HEK293 (cell line): ENCODE results near the gene C1orf167.

Source experiments
- CTCF ChIP-seq: fragments of 450-650 bp; formaldehyde crosslinking; IDR thresholded peaks from 2 replicates; pipeline ENCODE4 v1.5.1; 2016; ENCODE audit warnings: missing biosample characterization, missing genetic modification characterization
- GFI1B ChIP-seq: fragments of 450-650 bp; formaldehyde crosslinking; IDR thresholded peaks from 2 replicates; pipeline ENCODE4 v1.5.1; 2016; ENCODE audit warnings: missing biosample characterization, missing genetic modification characterization
- KLF7 ChIP-seq: fragments of 450-650 bp; formaldehyde crosslinking; IDR thresholded peaks from 2 replicates; pipeline ENCODE4 v1.5.1; 2016; ENCODE audit warnings: missing biosample characterization, missing genetic modification characterization, borderline replicate concordance
- KLF8 ChIP-seq: fragments of 450-650 bp; formaldehyde crosslinking; IDR thresholded peaks from 2 replicates; pipeline ENCODE4 v1.5.1; 2016; ENCODE audit warnings: missing biosample characterization, missing genetic modification characterization
- OSR2 ChIP-seq: fragments of 450-650 bp; formaldehyde crosslinking; IDR thresholded peaks from 2 replicates; pipeline ENCODE4 v1.5.1; 2016; ENCODE audit warnings: missing biosample characterization, missing genetic modification characterization
- PBX3 ChIP-seq: sonication (generic); formaldehyde crosslinking; IDR thresholded peaks from 2 replicates; pipeline ENCODE4 v1.8.1; 2022; ENCODE audit warnings: mild to moderate bottlenecking, moderate library complexity, missing genetic modification reagents
- SALL2 ChIP-seq: fragments of 450-650 bp; formaldehyde crosslinking; IDR thresholded peaks from 2 replicates; pipeline ENCODE4 v1.5.0; 2017; ENCODE audit warnings: missing biosample characterization, mild to moderate bottlenecking, missing genetic modification characterization, borderline replicate concordance
- SP2 ChIP-seq: fragments of 450-650 bp; formaldehyde crosslinking; IDR thresholded peaks from 2 replicates; pipeline ENCODE4 v1.5.1; 2016; ENCODE audit warnings: missing biosample characterization, missing genetic modification characterization
- ZBTB8A ChIP-seq: fragments of 450-650 bp; formaldehyde crosslinking; IDR thresholded peaks from 2 replicates; pipeline ENCODE4 v1.5.1; 2016; ENCODE audit warnings: missing biosample characterization, missing genetic modification characterization
- ZFP69B ChIP-seq: fragments of 450-650 bp; formaldehyde crosslinking; IDR thresholded peaks from 2 replicates; pipeline ENCODE4 v1.5.1; 2016; ENCODE audit warnings: missing biosample characterization, missing genetic modification characterization
- ZNF132 ChIP-seq: fragments of 450-650 bp; formaldehyde crosslinking; IDR thresholded peaks from 2 replicates; pipeline ENCODE4 v1.5.1; 2017; ENCODE audit warnings: missing biosample characterization, missing genetic modification characterization, borderline replicate concordance
- ZNF140 ChIP-seq: fragments of 450-650 bp; formaldehyde crosslinking; IDR thresholded peaks from 2 replicates; pipeline ENCODE4 v1.5.1; 2016; ENCODE audit warnings: missing biosample characterization, missing genetic modification characterization
- ZNF16 ChIP-seq: fragments of 450-650 bp; formaldehyde crosslinking; IDR thresholded peaks from 2 replicates; pipeline ENCODE4 v1.5.1; 2016; ENCODE audit warnings: low read depth, missing biosample characterization, missing genetic modification characterization
- ZNF169 ChIP-seq: fragments of 450-650 bp; formaldehyde crosslinking; IDR thresholded peaks from 2 replicates; pipeline ENCODE4 v1.5.1; 2016; ENCODE audit warnings: missing biosample characterization, missing genetic modification characterization
- ZNF223 ChIP-seq: fragments of 450-650 bp; formaldehyde crosslinking; IDR thresholded peaks from 2 replicates; pipeline ENCODE4 v1.5.1; 2016; ENCODE audit warnings: missing biosample characterization, missing genetic modification characterization
- ZNF26 ChIP-seq: fragments of 450-650 bp; formaldehyde crosslinking; IDR thresholded peaks from 2 replicates; pipeline ENCODE4 v1.5.1; 2016; ENCODE audit warnings: missing biosample characterization, missing genetic modification characterization
- ZNF274 ChIP-seq, 2 experiments: fragments of 200-500 bp in 1 of 2; fragments of 450-650 bp in 1 of 2; sonication (Bioruptor generic) in 1 of 2; formaldehyde crosslinking in 1 of 2; IDR thresholded peaks; 2 replicates each; pipeline versions ENCODE4 v1.5.1 to v1.6.1; 2014 to 2016; ENCODE audit warnings: borderline replicate concordance in 1 of 2, inconsistent platforms in 1 of 2, low read length in 1 of 2, missing biosample characterization in 1 of 2, missing genetic modification characterization in 1 of 2
- ZNF302 ChIP-seq: fragments of 450-650 bp; formaldehyde crosslinking; IDR thresholded peaks from 2 replicates; pipeline ENCODE4 v1.5.1; 2016; ENCODE audit warnings: missing biosample characterization, missing genetic modification characterization, low read depth
- ZNF311 ChIP-seq: fragments of 450-650 bp; formaldehyde crosslinking; IDR thresholded peaks from 2 replicates; pipeline ENCODE4 v1.5.1; 2017; ENCODE audit warnings: missing biosample characterization, missing genetic modification characterization, borderline replicate concordance
- ZNF354C ChIP-seq: fragments of 450-650 bp; formaldehyde crosslinking; IDR thresholded peaks from 2 replicates; pipeline ENCODE4 v1.5.1; 2016; ENCODE audit warnings: missing biosample characterization, missing genetic modification characterization, low read depth, borderline replicate concordance
- ZNF37A ChIP-seq: fragments of 450-650 bp; IDR thresholded peaks from 2 replicates; pipeline ENCODE4 v1.5.1; 2018; ENCODE audit warnings: missing biosample characterization, missing genetic modification characterization
- ZNF404 ChIP-seq: fragments of 450-650 bp; formaldehyde crosslinking; IDR thresholded peaks from 2 replicates; pipeline ENCODE4 v1.5.1; 2017; ENCODE audit warnings: missing biosample characterization, missing genetic modification characterization
- ZNF488 ChIP-seq: fragments of 450-650 bp; formaldehyde crosslinking; IDR thresholded peaks from 2 replicates; pipeline ENCODE4 v1.5.1; 2016; ENCODE audit warnings: missing biosample characterization, missing genetic modification characterization
- ZNF530 ChIP-seq: fragments of 450-650 bp; formaldehyde crosslinking; IDR thresholded peaks from 2 replicates; pipeline ENCODE4 v1.5.1; 2016; ENCODE audit warnings: low read depth, missing biosample characterization, missing genetic modification characterization
- ZNF621 ChIP-seq: fragments of 450-650 bp; formaldehyde crosslinking; IDR thresholded peaks from 2 replicates; pipeline ENCODE4 v1.5.1; 2017; ENCODE audit warnings: missing biosample characterization, missing genetic modification characterization
- ZNF639 ChIP-seq: fragments of 450-650 bp; formaldehyde crosslinking; IDR thresholded peaks from 2 replicates; pipeline ENCODE4 v1.5.1; 2016; ENCODE audit warnings: missing biosample characterization, missing genetic modification characterization
- ZNF677 ChIP-seq: fragments of 450-650 bp; IDR thresholded peaks from 2 replicates; pipeline ENCODE4 v1.5.0; 2018; ENCODE audit warnings: missing biosample characterization, mild to moderate bottlenecking, missing genetic modification characterization, moderate library complexity
- ZNF747 ChIP-seq: fragments of 450-650 bp; formaldehyde crosslinking; IDR thresholded peaks from 2 replicates; pipeline ENCODE4 v1.5.1; 2016; ENCODE audit warnings: missing biosample characterization, missing genetic modification characterization
- ZNF768 ChIP-seq: fragments of 450-650 bp; formaldehyde crosslinking; IDR thresholded peaks from 2 replicates; pipeline ENCODE4 v1.5.1; 2018; ENCODE audit warnings: missing biosample characterization, mild to moderate bottlenecking, missing genetic modification characterization
- TF ChIP-seq, protein P1 (sequence below): fragments of 450-650 bp; formaldehyde crosslinking; IDR thresholded peaks from 2 replicates; pipeline ENCODE4 v1.5.1; 2016; ENCODE audit warnings: missing biosample characterization, missing genetic modification characterization

The C1orf167 gene

DNA sequence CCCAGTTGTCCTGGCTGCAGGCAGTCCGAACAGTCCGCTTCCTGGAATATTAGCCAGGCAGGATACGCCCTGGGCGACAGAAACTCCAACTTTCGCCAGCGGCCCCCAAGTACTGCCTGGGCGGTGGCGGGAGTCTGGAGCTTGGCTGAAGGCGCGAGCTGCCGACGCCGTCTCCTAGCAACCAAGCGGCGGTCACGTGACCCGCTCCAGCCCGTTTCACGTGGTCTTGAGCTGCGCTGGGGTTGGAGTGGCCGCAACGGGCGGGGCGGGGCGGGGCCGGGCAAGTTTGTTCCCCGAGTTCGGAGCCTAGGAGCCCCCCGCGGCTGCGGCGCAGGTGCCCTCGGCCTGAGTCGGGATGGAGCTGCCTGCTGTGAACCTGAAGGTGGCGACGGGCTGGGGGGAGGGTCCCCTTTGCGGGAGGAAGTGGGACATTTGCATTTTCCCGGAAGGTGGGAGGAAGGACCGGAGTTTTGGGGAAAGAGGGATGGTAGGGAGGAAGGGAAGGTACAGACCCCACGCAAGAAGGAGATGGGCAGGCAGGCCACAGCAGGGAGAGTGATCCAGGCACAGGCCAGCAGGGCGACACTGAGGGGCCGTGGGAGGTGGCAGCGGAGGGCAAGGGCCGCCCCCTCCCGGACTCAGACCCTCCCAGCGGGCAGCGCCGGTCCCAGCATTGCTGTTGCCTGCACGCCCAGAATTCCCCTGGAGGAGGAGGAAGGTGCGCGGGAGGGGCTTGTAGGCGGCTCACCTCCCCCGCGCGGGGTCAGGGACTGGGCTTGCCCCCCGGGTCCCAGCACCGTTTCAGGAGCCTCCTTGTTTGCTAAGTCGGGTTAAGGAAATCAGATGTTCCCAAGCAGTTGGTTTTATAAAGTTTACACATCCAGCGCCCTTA, 25.9 kb upstream of the C1orf167 start, which contains the start of gene AGTRAP (continued):
- no peak; the same call in 1 of the 2 replicates for TF ChIP-seq ZNF768
- TF ChIP-seq KLF8: peak; percentile 76; the same call in 1 of the 2 replicates
- TF ChIP-seq ZBTB8A (tag by site-specific recombination): peak; percentile 49
- TF ChIP-seq ZNF530: no peak
- TF ChIP-seq, protein P1, sequence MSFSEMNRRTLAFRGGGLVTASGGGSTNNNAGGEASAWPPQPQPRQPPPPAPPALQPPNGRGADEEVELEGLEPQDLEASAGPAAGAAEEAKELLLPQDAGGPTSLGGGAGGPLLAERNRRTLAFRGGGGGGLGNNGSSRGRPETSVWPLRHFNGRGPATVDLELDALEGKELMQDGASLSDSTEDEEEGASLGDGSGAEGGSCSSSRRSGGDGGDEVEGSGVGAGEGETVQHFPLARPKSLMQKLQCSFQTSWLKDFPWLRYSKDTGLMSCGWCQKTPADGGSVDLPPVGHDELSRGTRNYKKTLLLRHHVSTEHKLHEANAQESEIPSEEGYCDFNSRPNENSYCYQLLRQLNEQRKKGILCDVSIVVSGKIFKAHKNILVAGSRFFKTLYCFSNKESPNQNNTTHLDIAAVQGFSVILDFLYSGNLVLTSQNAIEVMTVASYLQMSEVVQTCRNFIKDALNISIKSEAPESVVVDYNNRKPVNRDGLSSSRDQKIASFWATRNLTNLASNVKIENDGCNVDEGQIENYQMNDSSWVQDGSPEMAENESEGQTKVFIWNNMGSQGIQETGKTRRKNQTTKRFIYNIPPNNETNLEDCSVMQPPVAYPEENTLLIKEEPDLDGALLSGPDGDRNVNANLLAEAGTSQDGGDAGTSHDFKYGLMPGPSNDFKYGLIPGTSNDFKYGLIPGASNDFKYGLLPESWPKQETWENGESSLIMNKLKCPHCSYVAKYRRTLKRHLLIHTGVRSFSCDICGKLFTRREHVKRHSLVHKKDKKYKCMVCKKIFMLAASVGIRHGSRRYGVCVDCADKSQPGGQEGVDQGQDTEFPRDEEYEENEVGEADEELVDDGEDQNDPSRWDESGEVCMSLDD (tag by site-specific recombination): peak; percentile 94
- no peak for TF ChIP-seq ZNF16 (tag by site-specific recombination)
- peak; percentile 33; the same call in 1 of the 2 replicates for TF ChIP-seq KLF7
- no peak for TF ChIP-seq ZNF140 (tag by site-specific recombination)
- no peak for TF ChIP-seq GFI1B (tag by site-specific recombination)
- TF ChIP-seq ZNF639 (tag by site-specific recombination): no peak
- TF ChIP-seq ZNF621 (tag by site-specific recombination): no peak
- 0 out of 2 replicates have a peak, but pooled peaks have one; percentile 45 for TF ChIP-seq ZNF223 (tag by site-specific recombination)
- no peak for TF ChIP-seq ZNF404 (tag by site-specific recombination)
- no peak for TF ChIP-seq ZNF26 (tag by site-specific recombination)
- no peak for TF ChIP-seq OSR2
- TF ChIP-seq ZNF274 (IDR thresholded peaks at IDR 0.05; ENCODE audit: low read length): no peak
- TF ChIP-seq ZNF274 (tag by site-specific recombination; IDR thresholded peaks at IDR 0.05; ENCODE audit: borderline replicate concordance): no peak
- no peak; the same call in 1 of the 2 replicates for TF ChIP-seq ZNF169 (tag by site-specific recombination)
- TF ChIP-seq ZNF311 (tag by site-specific recombination): no peak
- no peak for TF ChIP-seq ZNF677 (tag by site-specific recombination)
- TF ChIP-seq PBX3 (CRISPR knock-in tag): no peak
- TF ChIP-seq ZNF354C (tag by site-specific recombination): no peak
- no peak for TF ChIP-seq ZNF37A (tag by site-specific recombination)
- TF ChIP-seq SALL2 (tag by site-specific recombination): no peak
- TF ChIP-seq ZNF302 (tag by site-specific recombination): no peak
- TF ChIP-seq ZFP69B: no peak
- no peak for TF ChIP-seq ZNF132 (tag by site-specific recombination)
- TF ChIP-seq CTCF (tag by site-specific recombination): peak; percentile 96
- TF ChIP-seq ZNF747 (tag by site-specific recombination): no peak
- peak; percentile 87 for TF ChIP-seq SP2 (tag by site-specific recombination)
- no peak for TF ChIP-seq ZNF488 (tag by site-specific recombination)
